Lower lobe of right lung (tissue), 2 donors: ENCODE results near the gene B4GALNT3. TPM values are rescaled to one million over a fixed set of nuclear protein-coding genes. Genes with fewer than 3 reads are reported as not detected.

Source experiments
- ATAC-seq, 2 donors: fragments of 200-7000 bp; cut with Tn5 transposase; one replicate each; pipeline ENCODE4 v1.9.1; 2020 to 2022; ENCODE audit warnings: mild to moderate bottlenecking in 2 of 2, moderate library complexity in 2 of 2
- DNase-seq: peaks from one replicate; pipeline ENCODE4 v3.0.0-alpha.2; 2020
- H3K27ac ChIP-seq: fragments of 200-600 bp; one replicate; pipeline ENCODE4 v1.8.0; 2022
- H3K27me3 ChIP-seq: fragments of 200-600 bp; one replicate; pipeline ENCODE4 v1.8.0; 2022; ENCODE audit warnings: low read depth
- H3K36me3 ChIP-seq: fragments of 200-600 bp; one replicate; pipeline ENCODE4 v1.8.0; 2022; ENCODE audit warnings: mild to moderate bottlenecking
- H3K4me1 ChIP-seq: fragments of 200-600 bp; one replicate; pipeline ENCODE4 v1.8.0; 2022
- H3K4me3 ChIP-seq: fragments of 200-600 bp; one replicate; pipeline ENCODE4 v1.8.0; 2022; ENCODE audit warnings: mild to moderate bottlenecking
- H3K9me3 ChIP-seq: fragments of 200-600 bp; one replicate; pipeline ENCODE4 v1.8.0; 2022
- CTCF ChIP-seq: fragments of 200-600 bp; IDR thresholded peaks from one replicate; pipeline ENCODE4 v1.8.0; 2022; ENCODE audit warnings: antibody characterized with exemption, mild to moderate bottlenecking
- intact Hi-C: fragments of 100-400 bp; cut with DNase I; formaldehyde crosslinking; loops from one replicate; pipeline ENCODE4 v1.11.0; 2022
- total RNA-seq: library from RNA; stranded (reverse); fragmentation: NEBNext Ultra II Directional; extraction: Animal tissue kit (Norgen Biotek cat#: 25700); gene quantifications from one replicate; pipeline ENCODE4 v1.2.1, GENCODE V29; 2021
- donor health status: DM: no; HTN: yes; CAD: no; lungs with severe emphysema.

The B4GALNT3 gene
- total RNA-seq, 1 donor from 2014 or later: 20.6 TPM

DNA sequence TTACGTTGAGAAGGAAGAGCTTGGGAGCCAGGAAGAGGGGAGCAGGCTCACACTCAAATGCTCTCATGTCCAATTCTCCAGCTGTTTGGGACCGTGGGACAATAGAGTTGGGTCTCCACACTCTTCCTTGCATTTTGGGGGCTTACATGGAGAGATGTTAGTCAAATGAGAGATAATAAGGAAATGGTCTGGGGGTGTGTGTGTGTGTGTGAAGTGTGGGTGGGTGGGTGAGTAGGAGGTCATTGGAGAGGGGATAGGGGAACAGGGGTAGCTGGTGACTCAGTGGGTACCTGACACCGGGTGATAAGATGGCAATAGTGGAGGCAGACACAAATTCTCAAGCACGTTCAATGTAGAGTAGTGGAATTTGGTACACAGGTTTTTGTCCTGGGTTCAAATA is 68.0 kb downstream of the B4GALNT3 start:
- Histone ChIP-seq H3K4me3 (no peak overlapping the region), H3K27ac (no peak overlapping the region), H3K27me3 (no peaks in the 10 kb centered on the region), H3K9me3 (no peaks in the 10 kb centered on the region), H3K36me3 (no peaks in the 10 kb centered on the region), H3K4me1 (no peaks in the 10 kb centered on the region)
- TF ChIP-seq CTCF: no peak
- no peak for DNase-seq
- no peak for ATAC-seq
- intact Hi-C loops: loop anchor here (10.0 kb wide), 1 partner anchor 73 kb away; the partner anchor contains the start of gene B4GALNT3

DNA sequence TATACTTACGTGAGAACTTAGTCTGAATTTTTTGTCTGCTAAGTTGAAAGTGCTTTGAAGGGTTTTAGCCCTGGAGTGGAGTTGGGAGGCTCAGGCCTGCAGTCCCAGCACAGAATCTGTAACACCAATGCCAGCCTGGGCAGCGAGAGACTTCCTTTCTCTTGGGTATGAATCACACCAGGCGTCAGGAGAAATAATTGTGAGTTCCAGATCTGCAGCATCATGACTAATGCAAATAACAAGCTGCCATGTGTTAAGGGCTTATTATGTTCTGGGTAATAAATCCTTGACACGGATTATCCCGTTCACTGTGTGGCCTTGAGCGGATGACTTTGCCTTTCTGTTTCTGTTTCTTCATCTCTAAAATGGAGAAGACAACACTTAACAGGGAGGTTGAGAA is 70.6 kb downstream of the B4GALNT3 start:
- intact Hi-C loops: no loop called here
- Histone ChIP-seq H3K4me3 (no peak overlapping the region), H3K36me3 (no peaks in the 10 kb centered on the region), H3K27ac (no peak overlapping the region), H3K9me3 (no peaks in the 10 kb centered on the region), H3K27me3 (no peaks in the 10 kb centered on the region), H3K4me1 (no peaks in the 10 kb centered on the region)
- TF ChIP-seq CTCF: no peak
- DNase-seq: no peak
- no peak for ATAC-seq

GRCh38 chr12:530821-531220 is 71.1 kb downstream of the B4GALNT3 start:
- Histone ChIP-seq H3K4me1 (no peaks in the 10 kb centered on the region), H3K27me3 (no peaks in the 10 kb centered on the region), H3K27ac (no peak overlapping the region), H3K4me3 (no peak overlapping the region), H3K36me3 (no peaks in the 10 kb centered on the region), H3K9me3 (no peaks in the 10 kb centered on the region)
- no peak for TF ChIP-seq CTCF
- ATAC-seq: no peak
- no peak for DNase-seq
- intact Hi-C loops: no loop called here

GRCh38 chr12:531951-532585 is 72.3 kb downstream of the B4GALNT3 start:
- no peak overlapping the region for H3K4me3 ChIP-seq
- DNase-seq (no peak), ATAC-seq (peak in 1 of 2 donors; percentile 36)
- no peaks in the 10 kb centered on the region for H3K9me3 ChIP-seq
- H3K27ac ChIP-seq: no peak overlapping the region
- no peaks in the 10 kb centered on the region for H3K4me1 ChIP-seq
- no peaks in the 10 kb centered on the region for H3K27me3 ChIP-seq
- intact Hi-C loops: no loop called here
- TF ChIP-seq CTCF: no peak
- no peaks in the 10 kb centered on the region for H3K36me3 ChIP-seq

DNA sequence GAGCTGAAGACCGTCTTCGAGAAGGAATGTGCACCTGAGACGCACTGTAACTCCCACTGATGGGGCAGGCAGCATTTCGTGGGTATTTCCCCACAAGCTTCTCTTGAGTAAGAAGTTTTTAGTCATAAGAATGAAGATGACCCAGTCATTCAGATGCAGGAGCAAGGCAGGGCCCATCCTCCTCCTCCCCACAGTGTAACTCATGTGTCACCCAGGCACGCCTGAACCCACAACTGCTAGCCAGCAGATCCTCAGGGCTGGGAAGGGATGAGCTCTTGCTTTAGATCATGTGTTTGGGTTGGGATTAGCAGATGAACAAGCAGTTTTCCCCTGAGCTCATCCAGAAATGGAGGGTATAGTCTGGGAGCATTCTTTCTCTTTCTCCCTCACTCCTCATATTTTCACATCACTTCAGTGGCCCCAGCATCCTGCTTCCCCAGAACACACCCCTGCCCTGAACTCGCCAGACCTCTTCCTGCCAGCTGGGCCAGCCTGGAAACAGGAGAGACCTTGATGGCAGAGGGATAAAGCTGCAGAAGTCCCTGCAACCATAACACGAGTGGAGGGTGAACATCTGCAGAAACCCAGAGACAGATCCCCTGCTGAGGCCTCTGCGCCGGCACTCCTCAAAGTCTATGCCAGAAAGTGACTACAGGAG is 73.3 kb downstream of the B4GALNT3 start:
- H3K4me3 ChIP-seq: no peak overlapping the region
- DNase-seq: no peak
- TF ChIP-seq CTCF: no peak
- intact Hi-C loops: no loop called here
- H3K4me1 ChIP-seq: no peaks in the 10 kb centered on the region
- no peaks in the 10 kb centered on the region for H3K27me3 ChIP-seq
- H3K27ac ChIP-seq: no peak overlapping the region
- H3K36me3 ChIP-seq: no peaks in the 10 kb centered on the region
- ATAC-seq: no peak
- H3K9me3 ChIP-seq: no peaks in the 10 kb centered on the region
